Measurements from ENCODE around the gene TPM3.
A peak's percentile ranks its signal among the peaks of the same experiment; 100 is the strongest.
"Not testable (repeated sequence)": the region's sequence is repeated elsewhere in the genome, so short reads cannot be mapped to it uniquely, and the experiment has no call there.

The TPM3 gene

GRCh38 chr1:154206196-154206595, 14.3 kb upstream of the TPM3 start, which contains the start of gene CFAP141:
TSS of gene CFAP141 (minus strand) at chr1:154206333. CDS start at chr1:154206307, 26 bp downstream.
- DNase-seq = no peak

- not testable (repeated sequence) for DNase-seq
Observed at GRCh38 chr1:154205778-154206177, 13.9 kb upstream of the TPM3 start.

DNA sequence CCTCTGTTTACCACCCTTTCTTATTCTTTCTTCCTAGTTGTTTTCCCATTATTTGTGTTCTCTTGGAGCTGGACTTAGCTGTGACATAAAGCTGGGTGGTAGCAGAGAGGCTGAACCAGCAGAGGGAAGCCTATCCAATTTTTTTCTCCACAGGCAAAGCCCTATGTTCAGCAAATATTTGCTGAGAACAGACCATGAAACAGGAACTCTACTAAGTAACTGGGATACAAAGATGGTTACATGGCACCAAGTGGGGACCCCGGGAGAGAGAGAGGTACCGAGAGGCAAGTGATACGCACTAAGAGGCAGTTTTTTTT, 7.6 kb upstream of the TPM3 start:
- no peak for DNase-seq

- peak in 4 of 51 donors; percentile 12 to 30 (median 14) for DNase-seq
Observed at GRCh38 chr1:154198756-154199562, 7.1 kb upstream of the TPM3 start.

GRCh38 chr1:154193821-154194220, 1.9 kb upstream of the TPM3 start:
- DNase-seq = no peak

GRCh38 chr1:154192476-154192875, 576 bp upstream of the TPM3 start:
- DNase-seq = no peak

GRCh38 chr1:154190550-154190949, 1.4 kb downstream of the TPM3 start:
- no peak for DNase-seq

GRCh38 chr1:154186852-154187501, 4.9 kb downstream of the TPM3 start:
- no peak for DNase-seq

DNA sequence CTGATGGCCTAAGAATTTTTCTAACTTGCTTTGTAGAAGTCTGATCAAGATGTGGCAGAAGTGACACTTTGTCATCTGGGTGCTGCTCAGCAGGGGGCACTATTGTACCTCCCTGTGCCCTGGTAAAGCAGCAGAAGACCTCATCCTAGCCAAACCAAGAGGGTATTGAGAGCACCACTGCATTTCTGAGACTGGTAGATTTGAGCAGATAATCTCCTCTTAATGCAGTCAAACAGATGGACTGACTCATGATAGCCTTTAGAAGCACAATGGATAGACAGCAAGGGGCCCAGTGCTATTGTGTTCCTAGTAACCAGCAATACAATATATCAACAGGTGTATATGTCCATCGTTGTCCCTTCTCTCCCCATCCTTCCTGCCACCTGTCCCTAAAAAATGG, 5.7 kb downstream of the TPM3 start:
- DNase-seq = peak in 7 of 51 donors; percentile 3 to 21 (median 5)

DNA sequence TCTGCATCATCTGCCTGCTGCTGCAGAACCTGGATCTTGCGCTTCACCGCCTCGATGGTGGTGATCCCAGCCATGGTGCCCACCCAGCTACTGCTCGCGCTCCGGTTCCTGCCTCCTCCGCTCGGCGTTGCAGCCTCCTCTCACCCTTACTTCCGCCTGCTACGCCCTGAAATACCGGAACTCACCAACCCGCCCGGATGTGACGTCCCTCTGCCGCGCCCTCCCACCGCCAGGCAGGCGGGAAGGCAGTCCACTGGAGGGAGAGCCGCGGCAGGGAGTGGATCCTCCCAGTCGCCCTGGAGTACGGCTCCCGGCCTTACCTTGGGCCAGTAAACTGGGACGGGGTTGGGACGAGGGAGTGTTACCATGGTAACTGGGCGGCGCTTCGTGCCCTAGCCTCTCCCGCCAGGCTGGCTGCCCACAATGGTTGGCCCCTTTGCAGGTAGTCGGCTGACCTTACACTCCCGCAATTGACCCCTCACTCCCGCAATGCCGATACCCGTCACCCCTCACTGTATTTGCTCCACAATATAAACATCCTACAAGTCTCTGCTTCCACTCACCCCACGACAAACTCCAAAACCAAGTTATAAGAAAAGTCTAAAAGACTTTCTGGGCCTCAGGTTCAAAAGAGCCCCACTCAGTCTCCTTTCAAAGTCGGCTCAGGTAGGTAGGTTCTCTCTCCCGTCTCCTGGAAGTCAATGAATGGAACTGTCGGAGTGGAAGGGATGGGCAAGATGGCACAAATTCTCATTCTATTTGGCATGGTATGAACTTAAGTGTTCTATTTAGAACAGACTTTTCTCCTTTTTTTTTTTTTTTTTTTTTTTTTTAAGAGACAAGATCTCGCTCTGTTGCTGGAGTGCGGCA, 8.6 kb downstream of the TPM3 start:
- DNase-seq = peak; percentile 27 to 96 (median 90)

DNA sequence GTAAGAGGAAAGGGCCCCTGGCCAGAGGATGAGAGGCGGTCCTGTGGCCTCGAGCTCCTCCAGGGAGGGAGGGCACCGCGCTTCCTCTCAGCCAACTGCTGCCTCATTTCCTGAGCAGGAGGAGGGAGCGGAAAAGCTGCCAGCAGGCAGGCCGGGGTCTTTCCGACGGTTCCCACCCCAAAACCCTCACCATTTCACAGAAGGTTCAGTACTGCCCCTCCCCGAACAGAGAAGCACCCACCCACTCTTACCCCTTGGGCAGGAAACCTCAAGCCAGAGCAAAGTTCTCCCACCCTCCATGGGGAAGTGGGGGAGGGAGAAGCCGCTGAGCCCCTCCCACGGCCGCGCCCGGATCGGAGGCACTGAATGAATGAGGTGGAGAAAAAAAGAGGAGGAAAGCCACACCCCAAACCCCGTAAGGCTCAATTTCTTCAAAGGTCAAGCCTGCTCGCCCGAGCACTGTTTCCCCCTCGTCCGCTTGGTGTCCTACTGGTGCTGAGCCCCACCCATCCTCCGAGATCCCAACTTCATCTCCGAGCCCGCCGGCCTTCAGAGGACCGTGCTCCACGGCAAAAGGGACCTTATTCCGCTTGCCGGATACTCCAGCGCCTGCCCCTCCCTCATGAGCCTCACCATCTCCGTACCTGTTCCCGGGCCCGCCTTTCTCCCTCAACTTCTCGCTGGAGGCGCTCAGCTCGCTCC, 9.4 kb downstream of the TPM3 start:
- peak in 46 of 51 donors; percentile 6 to 81 (median 40) for DNase-seq

DNA sequence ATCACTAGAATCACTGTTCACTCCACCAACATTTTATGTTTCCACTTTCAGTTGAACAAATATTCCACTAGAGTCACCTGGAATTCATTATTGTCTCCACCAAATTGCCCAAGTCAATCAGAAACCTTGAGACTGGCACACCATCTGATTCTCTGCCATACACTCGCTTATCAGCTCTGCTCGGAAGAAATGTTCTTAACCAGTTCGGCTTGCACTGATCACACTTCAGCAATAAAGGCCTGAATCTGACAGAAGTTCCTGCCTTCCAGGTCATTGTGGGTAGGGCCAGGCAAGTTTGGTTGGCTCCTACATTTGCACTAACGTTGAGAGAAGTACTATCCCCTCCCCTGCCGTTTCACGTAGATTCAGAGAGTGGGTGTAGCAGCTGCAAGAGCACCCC, 10.0 kb downstream of the TPM3 start:
- peak in 2 of 51 donors; percentile 23 to 48 for DNase-seq

DNA sequence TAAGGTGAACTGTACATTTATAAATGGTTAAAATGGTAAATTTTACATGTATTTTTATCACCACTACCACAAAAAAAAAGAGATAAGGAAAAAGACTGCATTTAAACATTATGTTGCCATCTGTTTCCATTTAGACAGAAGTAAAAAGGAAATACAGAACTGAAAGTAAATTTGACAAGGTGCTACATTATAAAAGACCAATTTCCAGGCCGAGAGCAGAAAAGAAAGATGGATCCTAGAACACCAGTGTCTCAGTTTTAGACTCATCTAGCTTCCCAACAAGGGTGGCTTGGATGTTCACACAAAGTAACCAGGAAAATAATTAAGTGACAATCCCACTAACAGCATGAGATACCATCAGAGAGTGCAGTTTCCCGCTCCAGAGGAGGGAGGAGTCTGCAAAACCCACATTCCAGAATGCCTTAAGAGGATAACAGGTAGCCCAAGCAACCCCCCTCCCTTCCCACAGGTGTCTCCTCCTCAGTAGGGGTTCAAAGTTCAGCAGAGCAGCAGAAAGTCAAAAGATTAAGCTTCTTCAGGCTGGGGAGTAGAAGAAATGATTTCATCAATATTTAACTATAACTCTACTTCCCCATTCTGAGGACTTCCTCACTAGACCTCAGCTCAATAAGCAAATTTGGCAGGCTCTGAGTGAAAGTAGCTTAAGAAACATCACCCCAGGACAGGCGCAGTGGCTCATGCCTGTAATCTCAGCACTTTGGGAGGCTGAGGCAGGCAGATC, 11.8 kb downstream of the TPM3 start:
- DNase-seq = no peak

- no peak for DNase-seq
Observed at GRCh38 chr1:154178911-154179811, 12.7 kb downstream of the TPM3 start.

GRCh38 chr1:154178013-154178412, 13.9 kb downstream of the TPM3 start:
- DNase-seq = peak in 4 of 51 donors; percentile 6 to 63 (median 36)

DNA sequence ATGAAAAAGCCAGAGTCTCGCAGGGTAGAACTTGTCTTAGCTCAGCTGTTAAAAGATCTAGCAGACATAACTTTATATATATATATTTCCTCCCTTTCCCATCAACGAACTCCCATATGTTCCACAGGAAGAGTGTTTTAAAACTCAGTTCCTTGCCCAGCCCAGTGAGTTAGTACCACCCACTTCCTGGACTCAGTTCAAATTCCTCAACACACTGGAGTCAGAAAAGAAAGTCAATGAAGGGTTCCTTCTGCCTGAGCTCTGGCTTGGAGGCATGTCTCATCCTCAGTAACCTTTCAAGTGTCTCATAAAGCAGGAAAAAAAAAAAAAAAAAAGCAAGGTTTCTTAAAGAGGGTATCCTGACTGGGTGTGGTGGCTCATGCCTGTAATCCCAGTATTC, 15.6 kb downstream of the TPM3 start:
- no peak for DNase-seq

DNA sequence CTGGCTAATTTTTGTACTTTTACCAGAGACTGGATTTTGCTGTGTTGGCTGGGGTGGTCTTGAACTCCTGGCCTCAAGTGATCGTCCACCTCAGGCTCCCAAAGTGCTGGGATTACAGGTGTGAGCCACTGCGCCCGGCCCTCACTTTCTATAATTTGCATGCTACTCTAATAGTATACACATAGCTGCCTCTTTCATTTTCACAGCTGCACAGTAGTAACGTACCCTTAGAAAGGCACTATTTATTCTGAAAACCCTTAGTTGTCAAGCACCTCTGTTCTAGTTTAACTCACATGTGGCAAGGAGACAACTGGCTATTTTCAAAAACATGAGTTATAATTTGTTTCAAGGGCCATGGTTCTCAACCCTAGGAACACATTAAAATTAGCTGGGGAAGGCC, 17.2 kb downstream of the TPM3 start:
- DNase-seq = no peak

DNA sequence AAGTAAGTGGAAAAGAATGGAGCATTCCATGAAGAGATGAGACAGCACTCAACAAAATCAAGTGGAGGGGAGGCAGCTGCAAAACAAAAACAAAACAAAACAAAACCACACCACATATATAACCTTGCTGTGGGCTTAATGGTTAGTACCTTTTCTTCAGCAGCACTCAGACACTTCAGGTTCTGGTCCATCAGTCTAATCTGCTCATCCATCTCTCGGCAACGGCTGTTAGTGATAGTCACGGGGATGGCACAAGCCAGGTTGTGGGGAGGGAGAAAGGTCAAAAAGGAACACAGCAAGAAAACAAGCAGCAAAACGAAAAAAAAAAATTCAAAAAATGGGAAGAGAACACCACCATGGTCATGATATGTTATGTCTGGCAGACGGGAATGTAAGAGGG, 20.0 kb downstream of the TPM3 start:
- DNase-seq = no peak

GRCh38 chr1:154171223-154171583, 20.7 kb downstream of the TPM3 start:
- no peak for DNase-seq

Measured in hypothalamus (tissue), 51 donors.